ENCODE data around the gene MAP2K5. TPM values are rescaled to one million over a fixed set of nuclear protein-coding genes. Genes with fewer than 3 reads are reported as not detected.
A peak's percentile ranks its signal among the peaks of the same experiment; 100 is the strongest.

Gene MAP2K5
- total RNA-seq, 1 experiment from 2014 or later, result 13.6 TPM

DNA sequence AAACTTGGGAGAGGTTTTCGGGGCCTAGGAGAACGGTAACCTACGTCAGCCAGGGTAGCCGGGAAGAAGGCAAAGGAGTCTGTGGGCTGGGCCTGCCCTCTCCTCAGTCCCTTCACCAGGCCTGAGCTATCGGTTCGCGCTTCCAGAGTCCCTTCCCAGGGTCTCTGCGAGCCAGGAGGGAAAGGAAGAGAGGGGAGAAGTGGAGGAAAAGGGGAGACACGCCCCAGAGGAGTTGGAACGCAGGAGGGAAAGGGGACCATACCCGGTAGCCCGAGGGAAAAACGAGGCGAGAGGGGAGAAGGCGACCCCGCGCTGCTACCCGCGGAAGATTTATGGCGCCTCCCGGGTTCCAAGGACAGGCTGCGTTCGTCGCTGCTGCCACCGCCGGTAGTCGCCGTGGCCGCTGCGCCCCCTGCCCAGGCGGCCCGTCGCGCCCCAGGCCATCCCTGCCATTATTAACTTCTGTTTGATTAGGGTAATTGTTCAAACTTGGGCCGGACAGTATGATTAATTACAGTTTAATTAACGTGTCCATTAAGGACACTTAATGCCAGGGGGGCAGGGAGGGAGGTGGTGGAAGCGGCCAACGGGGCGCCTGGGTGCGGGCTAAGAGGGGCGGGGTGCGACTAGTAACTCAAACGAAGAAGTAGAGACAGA, 279.4 kb downstream of the MAP2K5 start:
- Mint-ChIP-seq H3K4me3 (peak overlapping the region; percentile 68), H3K27ac (no peak overlapping the region), H3K4me1 (peaks cover 53% of the 10 kb centered on the region), H3K36me3 (no peaks in the 10 kb centered on the region; the same call in none of the 2 replicates), H3K9me3 (no peaks in the 10 kb centered on the region; the same call in 1 of the 2 replicates), H3K27me3 (ENCODE audit: low read depth) (peaks cover 97% of the 10 kb centered on the region)
- DNase-seq (ENCODE audit: low spot score) (no peak), ATAC-seq (no peak; the same call in 1 of the 2 replicates)
- TF ChIP-seq TCF7 (CRISPR knock-in tag; IDR thresholded peaks at IDR 0.05; ENCODE audit: low read depth), result no peak
- no peak for TF ChIP-seq E2F4 (CRISPR knock-in tag; IDR thresholded peaks at IDR 0.05; ENCODE audit: borderline replicate concordance, low read depth)
- TF ChIP-seq CREB1 (CRISPR knock-in tag; IDR thresholded peaks at IDR 0.05), result no peak
- TF ChIP-seq MXD4 (CRISPR knock-in tag; IDR thresholded peaks at IDR 0.05; ENCODE audit: borderline replicate concordance), result no peak
- no peak for TF ChIP-seq ZNF532 (CRISPR knock-in tag; IDR thresholded peaks at IDR 0.05; ENCODE audit: borderline replicate concordance)
- TF ChIP-seq, protein P1, sequence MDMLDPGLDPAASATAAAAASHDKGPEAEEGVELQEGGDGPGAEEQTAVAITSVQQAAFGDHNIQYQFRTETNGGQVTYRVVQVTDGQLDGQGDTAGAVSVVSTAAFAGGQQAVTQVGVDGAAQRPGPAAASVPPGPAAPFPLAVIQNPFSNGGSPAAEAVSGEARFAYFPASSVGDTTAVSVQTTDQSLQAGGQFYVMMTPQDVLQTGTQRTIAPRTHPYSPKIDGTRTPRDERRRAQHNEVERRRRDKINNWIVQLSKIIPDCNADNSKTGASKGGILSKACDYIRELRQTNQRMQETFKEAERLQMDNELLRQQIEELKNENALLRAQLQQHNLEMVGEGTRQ (CRISPR knock-in tag; IDR thresholded peaks at IDR 0.05), result no peak
- TF ChIP-seq, protein P2, sequence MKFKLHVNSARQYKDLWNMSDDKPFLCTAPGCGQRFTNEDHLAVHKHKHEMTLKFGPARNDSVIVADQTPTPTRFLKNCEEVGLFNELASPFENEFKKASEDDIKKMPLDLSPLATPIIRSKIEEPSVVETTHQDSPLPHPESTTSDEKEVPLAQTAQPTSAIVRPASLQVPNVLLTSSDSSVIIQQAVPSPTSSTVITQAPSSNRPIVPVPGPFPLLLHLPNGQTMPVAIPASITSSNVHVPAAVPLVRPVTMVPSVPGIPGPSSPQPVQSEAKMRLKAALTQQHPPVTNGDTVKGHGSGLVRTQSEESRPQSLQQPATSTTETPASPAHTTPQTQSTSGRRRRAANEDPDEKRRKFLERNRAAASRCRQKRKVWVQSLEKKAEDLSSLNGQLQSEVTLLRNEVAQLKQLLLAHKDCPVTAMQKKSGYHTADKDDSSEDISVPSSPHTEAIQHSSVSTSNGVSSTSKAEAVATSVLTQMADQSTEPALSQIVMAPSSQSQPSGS (CRISPR knock-in tag; IDR thresholded peaks at IDR 0.05; ENCODE audit: borderline replicate concordance, low read depth), result no peak
- CTCF ChIA-PET, result interaction anchor here (0.7 to 4.0 kb wide), 7 partner anchors 9 to 359 kb away, joined by 3 to 16 read pairs (median 4); no protein-coding TSS in a partner anchor
- POLR2A ChIA-PET, result no interaction called here

DNA sequence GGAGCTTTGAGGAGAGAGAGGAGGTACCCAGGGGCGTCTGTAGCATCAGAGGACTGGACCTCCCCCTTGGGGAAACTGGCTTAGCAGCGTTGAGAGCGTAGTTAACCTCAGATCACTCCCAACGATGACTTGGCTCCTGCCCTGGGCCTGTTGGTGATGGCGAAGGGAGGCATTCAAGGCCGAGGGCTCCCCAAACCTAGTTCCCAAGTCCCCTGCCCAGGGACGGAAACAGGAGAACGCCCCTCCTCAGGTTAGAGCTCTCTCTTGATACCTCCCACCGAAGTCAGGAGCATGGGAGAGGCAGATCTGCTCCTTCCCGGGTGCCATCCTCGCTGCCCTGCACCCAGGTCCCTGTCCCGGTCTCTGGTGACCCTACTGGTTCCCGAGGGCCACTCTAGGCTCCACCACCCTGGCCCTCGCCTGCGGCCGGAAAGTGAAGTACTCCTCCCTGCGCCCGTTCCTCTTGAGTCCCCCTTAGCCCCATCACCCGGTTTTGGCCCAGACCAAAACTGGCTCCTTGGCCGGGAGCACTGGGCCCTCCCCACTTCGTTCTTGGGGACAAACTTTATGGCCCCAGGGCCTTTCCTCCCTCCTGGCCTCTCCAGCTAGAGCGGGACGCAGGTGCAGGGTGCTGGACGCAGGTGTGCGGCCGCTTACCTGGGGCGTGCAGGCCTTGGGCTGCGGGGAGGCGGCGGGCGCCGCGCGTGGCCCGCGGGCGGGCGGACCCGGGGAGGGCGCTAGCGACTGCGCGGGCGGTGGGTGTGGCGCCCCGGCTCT, 280.2 kb downstream of the MAP2K5 start:
- ChIA-PET CTCF (interaction anchor here (0.7 to 5.0 kb wide), 4 partner anchors 9 to 360 kb away, joined by 3 to 31 read pairs (median 4); no protein-coding TSS in a partner anchor), POLR2A (no interaction called here)
- H3K4me1 Mint-ChIP-seq, result peaks cover 53% of the 10 kb centered on the region
- no peak overlapping the region for H3K27ac Mint-ChIP-seq
- ATAC-seq (no peak), DNase-seq (ENCODE audit: low spot score) (no peak)
- no peaks in the 10 kb centered on the region; the same call in 1 of the 2 replicates for H3K36me3 Mint-ChIP-seq
- H3K4me3 Mint-ChIP-seq, result peak overlapping the region; percentile 68
- no peaks in the 10 kb centered on the region for H3K9me3 Mint-ChIP-seq
- H3K27me3 Mint-ChIP-seq (ENCODE audit: low read depth), result peaks cover 96% of the 10 kb centered on the region
- peak; percentile 16; the same call in 1 of the 2 replicates for TF ChIP-seq PRDM15 (CRISPR knock-in tag; IDR thresholded peaks at IDR 0.05)
- no peak for TF ChIP-seq CDX4 (CRISPR knock-in tag; IDR thresholded peaks at IDR 0.05; ENCODE audit: borderline replicate concordance)
- no peak for TF ChIP-seq E2F1 (CRISPR knock-in tag; IDR thresholded peaks at IDR 0.05)
- no peak for TF ChIP-seq NFE2L1 (CRISPR knock-in tag; IDR thresholded peaks at IDR 0.05)
- no peak for TF ChIP-seq E2F4 (CRISPR knock-in tag; IDR thresholded peaks at IDR 0.05; ENCODE audit: borderline replicate concordance, low read depth)

Measured in WTC11 (cell line).